Right lobe of liver (tissue), 6 donors: ENCODE results near the gene TLNRD1. TPM values are rescaled to one million over a fixed set of nuclear protein-coding genes. Genes with fewer than 3 reads are reported as not detected.

Experiments used
- ATAC-seq, 4 donors: fragments of 200-7000 bp; cut with Tn5 transposase; one replicate each; pipeline ENCODE4 v1.9.1; 2020; ENCODE audit warnings: mild to moderate bottlenecking in 4 of 4, moderate library complexity in 4 of 4
- DNase-seq, 3 donors: peaks; one replicate each; pipeline ENCODE4 v3.0.0-alpha.2; 2020
- H3K27ac ChIP-seq, 3 donors: fragments of 200-600 bp; one replicate each; pipeline ENCODE4 v1.8.0; 2022
- H3K27me3 ChIP-seq, 2 donors: fragments of 200-600 bp; one replicate each; pipeline ENCODE4 v1.8.0; 2022
- H3K36me3 ChIP-seq, 4 donors: fragments of 200-600 bp; sonication (generic) in 1 of 4; one replicate each; pipeline versions ENCODE4 v1.5.1 to v1.8.0; 2017 to 2022; ENCODE audit warnings: control low read depth in 1 of 4
- H3K4me1 ChIP-seq, 4 donors: fragments of 200-600 bp; sonication (generic) in 1 of 4; one replicate each; pipeline versions ENCODE4 v1.5.1 to v1.8.0; 2017 to 2022; ENCODE audit warnings: control low read depth in 1 of 4
- H3K4me3 ChIP-seq, 3 donors: fragments of 200-600 bp; one replicate each; pipeline ENCODE4 v1.8.0; 2022
- H3K9me3 ChIP-seq, 4 donors: fragments of 200-600 bp; sonication (generic) in 1 of 4; one replicate each; pipeline versions ENCODE4 v1.5.1 to v1.8.0; 2017 to 2022; ENCODE audit warnings: control low read depth in 1 of 4
- CTCF ChIP-seq, 4 donors: fragments of 200-600 bp in 3 of 4; fragments of 450-650 bp in 1 of 4; IDR thresholded peaks; one replicate each; pipeline versions ENCODE4 v1.5.1 to v1.8.0; 2016 to 2022; ENCODE audit warnings: antibody characterized with exemption in 4 of 4, mild to moderate bottlenecking in 2 of 4
- POLR2A ChIP-seq: fragments of 450-650 bp; IDR thresholded peaks from one replicate; pipeline ENCODE4 v1.6.1; 2017; ENCODE audit warnings: antibody characterized with exemption, mild to moderate bottlenecking
- WGBS: methylation state at CpG from one replicate; pipeline ENCODE4 v1.1.6; 2018; ENCODE audit warnings: low coverage, low lambda C conversion rate; ENCODE audit not compliant: insufficient coverage; ENCODE audit errors: missing lambda C conversion rate; 5-methylcytosine and 5-hydroxymethylcytosine counted together
- intact Hi-C, 2 donors: fragments of 100-400 bp; cut with DNase I; formaldehyde crosslinking; loops; one replicate each; pipeline versions ENCODE4 v1.11.2 to v1.14.1; 2022
- total RNA-seq, 6 experiments: library from RNA; depleted of rRNA in 2 of 6; stranded (reverse); fragments of >200 nt in 2 of 6; fragmentation: NEBNext Ultra II Directional in 3 of 6; extraction: Animal tissue kit (Norgen Biotek cat#: 25700) in 3 of 6; gene quantifications; one replicate each; pipeline versions ENCODE4 v1.1.0 to v1.2.4, GENCODE V29; 2016 to 2023
- donor health status: DM: no; HTN: yes; CAD: no.
- donor health status: DM: no; HTN: no; CAD: no.
- donor health status: DM: no; HTN: no; CAD: no.
- donor health status: DM: no; HTN: yes; CAD: no.
- donor health status: DM: no; HTN: yes; CAD: no.

TLNRD1 gene
- total RNA-seq, 6 experiments from 2014 or later: 3.0 to 7.4 (median 5.5) TPM

GRCh38 chr15:80991421-80991820, 9.3 kb upstream of the TLNRD1 start:
- Histone ChIP-seq H3K4me1 (peaks cover 0 to 15% (median 6%) of the 10 kb centered on the region in 4 donors), H3K4me3 (no peak overlapping the region), H3K9me3 (no peaks in the 10 kb centered on the region), H3K27me3 (no peaks in the 10 kb centered on the region), H3K27ac (no peak overlapping the region), H3K36me3 (no peaks in the 10 kb centered on the region)
- intact Hi-C loops: loop anchor here in 1 of 2 donors (10.0 kb wide), 2 partner anchors 113 to 273 kb away; no protein-coding TSS in a partner anchor
- TF ChIP-seq CTCF (IDR thresholded peaks at IDR 0.05) (peak in 3 of 4 donors; percentile 5 to 9 (median 6)), POLR2A (no peak)
- peak in 1 of 4 donors; percentile 6 for ATAC-seq
- WGBS: 64% methylated on average over 5 of the region's 5 CpGs
- DNase-seq: no peak

- DNase-seq (no peak), ATAC-seq (no peak)
- Histone ChIP-seq H3K4me1 (peaks cover 0 to 15% (median 6%) of the 10 kb centered on the region in 4 donors), H3K9me3 (no peaks in the 10 kb centered on the region), H3K36me3 (no peaks in the 10 kb centered on the region), H3K4me3 (no peak overlapping the region), H3K27me3 (no peaks in the 10 kb centered on the region), H3K27ac (no peak overlapping the region)
- WGBS: 67% methylated on average over 4 of the region's 4 CpGs
- TF ChIP-seq POLR2A (no peak), CTCF (IDR thresholded peaks at IDR 0.05) (no peak)
- intact Hi-C loops: loop anchor here in 1 of 2 donors (10.0 kb wide), 2 partner anchors 113 to 273 kb away; no protein-coding TSS in a partner anchor
Measured at GRCh38 chr15:80992006-80992405, 8.7 kb upstream of the TLNRD1 start.

GRCh38 chr15:80992441-80992840, 8.3 kb upstream of the TLNRD1 start:
- 100% methylated on average over 1 of the region's 1 CpG for WGBS
- intact Hi-C loops: loop anchor here in 1 of 2 donors (10.0 kb wide), 2 partner anchors 112 to 272 kb away; no protein-coding TSS in a partner anchor
- no peak overlapping the region for H3K27ac ChIP-seq
- H3K36me3 ChIP-seq: no peaks in the 10 kb centered on the region
- DNase-seq: no peak
- TF ChIP-seq POLR2A (no peak), CTCF (IDR thresholded peaks at IDR 0.05) (no peak)
- H3K4me3 ChIP-seq: no peak overlapping the region
- peaks cover 0 to 15% (median 6%) of the 10 kb centered on the region in 4 donors for H3K4me1 ChIP-seq
- H3K9me3 ChIP-seq: no peaks in the 10 kb centered on the region
- H3K27me3 ChIP-seq: no peaks in the 10 kb centered on the region
- ATAC-seq: no peak

- ATAC-seq (peak in 3 of 4 donors; percentile 8 to 43 (median 33)), DNase-seq (no peak)
- Histone ChIP-seq H3K4me3 (no peak overlapping the region), H3K36me3 (no peaks in the 10 kb centered on the region), H3K27me3 (no peaks in the 10 kb centered on the region), H3K4me1 (peaks cover 0 to 7% (median 0%) of the 10 kb centered on the region in 4 donors), H3K9me3 (no peaks in the 10 kb centered on the region), H3K27ac (no peak overlapping the region)
- intact Hi-C loops: loop anchor here (5.0 to 10.0 kb wide), 3 partner anchors 109 to 269 kb away; no protein-coding TSS in a partner anchor
- 86% methylated on average over 1 of the region's 1 CpG for whole genome bisulfite sequencing
- no peak for TF ChIP-seq POLR2A
- peak; percentile 49 to 72 (median 66) for TF ChIP-seq CTCF (IDR thresholded peaks at IDR 0.05)
Measured at GRCh38 chr15:80996247-80996646, 4.5 kb upstream of the TLNRD1 start.
